HG02588 (cell line): Measurements from ENCODE around the gene HTRA3.
A peak's percentile ranks its signal among the peaks of the same experiment; 100 is the strongest.

Experiments
- ATAC-seq: cut with Tn5 transposase; IDR thresholded peaks from one replicate; pipeline ENCODE4 v1.9.1; 2021; ENCODE audit warnings: mild to moderate bottlenecking, moderate library complexity; ENCODE audit not compliant: unreplicated experiment

HTRA3 gene

GRCh38 chr4:8233672-8234484 lies 35.7 kb upstream of the HTRA3 start:
- no peak for ATAC-seq

GRCh38 chr4:8234715-8235114 lies 34.8 kb upstream of the HTRA3 start:
- no peak for ATAC-seq

GRCh38 chr4:8235224-8235623 lies 34.3 kb upstream of the HTRA3 start:
- ATAC-seq = no peak

GRCh38 chr4:8235686-8236085 lies 33.9 kb upstream of the HTRA3 start:
- ATAC-seq = no peak

- ATAC-seq = no peak
Measured at GRCh38 chr4:8236106-8236919, 33.2 kb upstream of the HTRA3 start.

GRCh38 chr4:8236920-8237195 lies 32.7 kb upstream of the HTRA3 start:
- ATAC-seq = no peak

- no peak for ATAC-seq
Measured at GRCh38 chr4:8237256-8237989, 32.1 kb upstream of the HTRA3 start.

GRCh38 chr4:8238036-8238511 lies 31.5 kb upstream of the HTRA3 start:
- no peak for ATAC-seq

- ATAC-seq = no peak
Measured at GRCh38 chr4:8238515-8239053, 31.0 kb upstream of the HTRA3 start.

GRCh38 chr4:8239226-8239625 lies 30.3 kb upstream of the HTRA3 start:
- no peak for ATAC-seq

- no peak for ATAC-seq
Measured at GRCh38 chr4:8239661-8240060, 29.9 kb upstream of the HTRA3 start.

- ATAC-seq = no peak
Measured at GRCh38 chr4:8240211-8241041, 29.1 kb upstream of the HTRA3 start.

GRCh38 chr4:8241211-8241779 lies 28.3 kb upstream of the HTRA3 start:
- no peak for ATAC-seq

GRCh38 chr4:8241895-8242696 lies 27.5 kb upstream of the HTRA3 start:
- peak; percentile 66 for ATAC-seq

- no peak for ATAC-seq
Measured at GRCh38 chr4:8242782-8243560, 26.6 kb upstream of the HTRA3 start.

GRCh38 chr4:8244001-8244757 lies 25.4 kb upstream of the HTRA3 start:
- no peak for ATAC-seq

- ATAC-seq = no peak
Measured at GRCh38 chr4:8244931-8245460, 24.6 kb upstream of the HTRA3 start.
